Measurements from ENCODE around the gene MAN2B2. TPM values are rescaled to one million over a fixed set of nuclear protein-coding genes. Genes with fewer than 3 reads are reported as not detected.

The MAN2B2 gene
- total RNA-seq, 1 experiment from 2014 or later: 5.9 TPM

DNA sequence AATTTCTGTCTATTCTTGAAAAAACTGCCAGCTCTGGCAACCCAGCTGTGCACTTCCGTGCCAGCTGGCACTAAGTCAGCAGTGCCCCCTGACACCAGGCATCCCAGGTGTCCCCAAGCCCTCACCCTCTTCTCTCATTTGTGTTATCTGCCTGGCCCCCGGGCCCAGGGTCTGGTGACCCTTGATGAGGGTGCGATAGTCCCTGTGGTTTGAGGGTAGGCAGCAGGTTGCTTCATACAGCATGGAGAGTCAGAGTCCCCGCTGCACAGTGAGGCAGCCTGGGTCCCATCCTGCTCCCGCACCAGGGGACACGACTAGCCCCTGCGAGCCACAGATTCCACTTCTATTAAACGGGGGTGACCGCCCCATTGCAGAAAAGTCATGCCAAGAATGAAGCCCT lies 1.9 kb downstream of the MAN2B2 start:
- Histone ChIP-seq H2BK20ac (ENCODE audit: low read depth, low read length, poor library complexity, severe bottlenecking) (no peak overlapping the region), H3K9ac (ENCODE audit: extremely low read depth, insufficient read length, low read length) (no peak overlapping the region), H2BK5ac (ENCODE audit: insufficient read length, low read length) (no peak overlapping the region), H3K56ac (ENCODE audit: insufficient read length, low read depth, low read length) (no peak overlapping the region), H4K91ac (ENCODE audit: insufficient read length, low read depth, low read length) (no peak overlapping the region), H3K9me3 (ENCODE audit: control insufficient read depth, low read depth, low read length) (no peaks in the 10 kb centered on the region), H2BK12ac (ENCODE audit: insufficient read length, low read depth, low read length) (no peak overlapping the region), H2AFZ (ENCODE audit: low read length) (no peak overlapping the region), H3K27me3 (ENCODE audit: insufficient read depth, low read length) (peaks cover 5% of the 10 kb centered on the region; the same call in 1 of the 2 replicates), H4K5ac (ENCODE audit: insufficient read length, low read depth, low read length) (no peak overlapping the region), H2BK120ac (ENCODE audit: low read depth, low read length, poor library complexity, severe bottlenecking) (no peak overlapping the region), H3K79me1 (ENCODE audit: insufficient read depth, low read depth, low read length, poor library complexity, severe bottlenecking) (no peaks in the 10 kb centered on the region), H4K20me1 (ENCODE audit: control insufficient read depth, insufficient read depth, insufficient read length) (no peaks in the 10 kb centered on the region), H3K4ac (ENCODE audit: low read depth, low read length) (no peak overlapping the region), H3K4me1 (ENCODE audit: insufficient read depth, low read length) (no peaks in the 10 kb centered on the region; the same call in 1 of the 2 replicates), H3K4me2 (ENCODE audit: insufficient read depth, insufficient read length, low read length) (no peak overlapping the region), H3K27ac (ENCODE audit: insufficient read length, low read depth, low read length) (no peak overlapping the region), H3K23ac (ENCODE audit: insufficient read length, low read depth, low read length) (no peak overlapping the region), H2AK5ac (ENCODE audit: insufficient read length, low read length) (no peak overlapping the region), H3K79me2 (ENCODE audit: insufficient read depth, low read length) (no peaks in the 10 kb centered on the region), H3K18ac (ENCODE audit: insufficient read length, low read depth, low read length) (no peak overlapping the region), H4K8ac (replicated peaks; ENCODE audit: insufficient read length, low read depth, low read length) (no peak overlapping the region), H3K23me2 (ENCODE audit: insufficient read length, low read depth, low read length, poor library complexity, severe bottlenecking) (peaks cover 8% of the 10 kb centered on the region), H2BK15ac (ENCODE audit: low read depth, low read length) (no peak overlapping the region), H3T11ph (ENCODE audit: low read length) (no peak overlapping the region), H3K14ac (ENCODE audit: insufficient read depth, low read length) (no peak overlapping the region)
- Mint-ChIP-seq H3K27me3 (ENCODE audit: low read depth) (peaks cover 23% of the 10 kb centered on the region), H3K4me1 (peaks cover 2 to 3% of the 10 kb centered on the region in 2 experiments; a peak in 3 of 4 replicates), H3K4me3 (peak overlapping the region in 1 of 2 experiments; percentile 30; a peak in 2 of 5 replicates), H3K27ac (no peak overlapping the region), H3K9me3 (peaks cover 0 to 8% of the 10 kb centered on the region in 2 experiments; a peak in 2 of 5 replicates), H3K36me3 (ENCODE audit: insufficient read depth in 1 of 3, low read depth in 3 of 3) (peaks cover 15 to 22% (median 20%) of the 10 kb centered on the region in 3 experiments)
- TF ChIP-seq, protein P1, sequence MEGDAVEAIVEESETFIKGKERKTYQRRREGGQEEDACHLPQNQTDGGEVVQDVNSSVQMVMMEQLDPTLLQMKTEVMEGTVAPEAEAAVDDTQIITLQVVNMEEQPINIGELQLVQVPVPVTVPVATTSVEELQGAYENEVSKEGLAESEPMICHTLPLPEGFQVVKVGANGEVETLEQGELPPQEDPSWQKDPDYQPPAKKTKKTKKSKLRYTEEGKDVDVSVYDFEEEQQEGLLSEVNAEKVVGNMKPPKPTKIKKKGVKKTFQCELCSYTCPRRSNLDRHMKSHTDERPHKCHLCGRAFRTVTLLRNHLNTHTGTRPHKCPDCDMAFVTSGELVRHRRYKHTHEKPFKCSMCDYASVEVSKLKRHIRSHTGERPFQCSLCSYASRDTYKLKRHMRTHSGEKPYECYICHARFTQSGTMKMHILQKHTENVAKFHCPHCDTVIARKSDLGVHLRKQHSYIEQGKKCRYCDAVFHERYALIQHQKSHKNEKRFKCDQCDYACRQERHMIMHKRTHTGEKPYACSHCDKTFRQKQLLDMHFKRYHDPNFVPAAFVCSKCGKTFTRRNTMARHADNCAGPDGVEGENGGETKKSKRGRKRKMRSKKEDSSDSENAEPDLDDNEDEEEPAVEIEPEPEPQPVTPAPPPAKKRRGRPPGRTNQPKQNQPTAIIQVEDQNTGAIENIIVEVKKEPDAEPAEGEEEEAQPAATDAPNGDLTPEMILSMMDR (conservative IDR thresholded peaks at IDR 0.05): no peak
- no CpG with 5 or more reads among the region's 9 CpGs for WGBS (ENCODE audit: extremely low coverage, insufficient read length, low lambda C conversion rate)
- DNase-seq: no peak

Data from H9 (cell line).